Urinary bladder (tissue), 4 donors: Measurements from ENCODE around the gene TCEA2. TPM values are rescaled to one million over a fixed set of nuclear protein-coding genes. Genes with fewer than 3 reads are reported as not detected.

Experiments used
- DNase-seq: peaks from one replicate; pipeline ENCODE4 v3.0.0-alpha.2; 2015; ENCODE audit errors: extremely low spot score
- H3K27ac ChIP-seq: one replicate; pipeline ENCODE4 v1.5.1; 2013; ENCODE audit warnings: low read depth, mild to moderate bottlenecking, moderate library complexity
- H3K36me3 ChIP-seq: one replicate; pipeline ENCODE4 v1.6.1; 2013; ENCODE audit warnings: mild to moderate bottlenecking, moderate library complexity; ENCODE audit not compliant: insufficient read depth
- H3K4me1 ChIP-seq: one replicate; pipeline ENCODE4 v1.6.1; 2013; ENCODE audit warnings: mild to moderate bottlenecking, moderate library complexity; ENCODE audit not compliant: insufficient read depth
- H3K4me3 ChIP-seq: one replicate; pipeline ENCODE4 v1.5.1; 2013; ENCODE audit warnings: low read depth, low read length
- WGBS: extraction: QIAGEN DNeasy Blood & Tissue Kit; methylation state at CpG from one replicate; pipeline ENCODE4 v1.1.7; 2013; 5-methylcytosine and 5-hydroxymethylcytosine counted together
- polyA plus RNA-seq: library from polyadenylated mRNA; stranded (reverse); fragments of 200-250 nt; gene quantifications from one replicate; pipeline ENCODE4 v1.2.3, GENCODE V29; 2013
- total RNA-seq: library from RNA; depleted of rRNA; stranded (reverse); fragments of >200 nt; gene quantifications from one replicate; pipeline ENCODE4 v1.2.3, GENCODE V29; 2014
- donor health status: healthy with polysubstance abuse.
- donor health status: healthy.

TCEA2 gene
- total and polyA plus RNA-seq, 2 donors: 18.2 to 69.0 TPM

DNA sequence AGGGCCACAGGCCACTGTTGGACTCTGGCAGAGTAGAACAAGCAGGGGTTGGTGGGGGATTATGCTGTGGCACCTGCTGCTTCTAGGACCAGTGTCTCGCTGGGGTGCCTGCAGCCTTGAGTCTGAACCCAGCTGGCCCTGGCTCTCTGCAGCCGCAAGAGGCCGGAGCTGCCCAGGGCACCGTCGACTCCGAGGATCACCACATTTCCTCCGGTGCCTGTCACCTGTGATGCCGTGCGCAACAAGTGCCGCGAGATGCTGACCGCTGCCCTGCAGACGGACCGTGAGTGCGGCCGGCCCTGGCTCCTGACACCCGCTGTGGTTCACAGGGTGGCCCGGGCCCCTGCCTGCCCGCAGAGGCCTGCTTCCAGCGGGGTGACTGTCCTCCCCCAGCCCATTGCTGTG lies 6.2 kb downstream of the TCEA2 start:
- H3K4me3 ChIP-seq: no peak overlapping the region
- H3K4me1 ChIP-seq: no peaks in the 10 kb centered on the region
- 90% methylated on average over 20 of the region's 20 CpGs for WGBS
- no peaks in the 10 kb centered on the region for H3K36me3 ChIP-seq
- DNase-seq: no peak
- no peak overlapping the region for H3K27ac ChIP-seq

DNA sequence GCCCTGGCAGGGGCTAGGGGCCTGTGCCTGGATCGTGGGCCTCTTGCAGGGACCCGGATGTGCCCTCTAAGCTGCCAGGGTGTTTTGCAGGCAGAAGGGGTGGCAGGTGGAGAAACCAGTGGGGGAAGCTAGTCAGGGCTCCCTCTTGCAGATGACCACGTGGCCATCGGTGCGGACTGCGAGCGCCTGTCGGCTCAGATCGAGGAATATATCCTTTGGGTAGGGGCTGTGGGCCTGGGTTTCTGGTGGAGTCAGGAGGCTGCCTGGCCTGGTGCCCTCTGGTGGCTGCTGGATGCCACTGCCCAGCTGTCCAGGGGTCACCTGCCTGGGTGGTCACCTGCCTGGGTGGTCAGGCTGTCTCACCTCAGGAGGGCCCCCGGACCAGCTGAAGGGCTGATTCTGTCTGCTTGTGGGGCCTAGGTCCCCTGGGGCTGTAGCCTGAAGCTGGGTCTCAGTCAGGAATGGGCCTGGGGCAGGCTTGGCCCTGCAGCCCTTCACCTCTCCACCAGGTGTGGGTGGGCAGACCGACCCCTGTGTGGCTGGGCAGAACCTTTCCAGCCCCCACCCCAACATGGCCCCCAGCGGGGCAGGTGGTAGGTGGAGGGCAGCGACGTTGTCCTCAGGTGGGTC lies 6.7 kb downstream of the TCEA2 start:
- WGBS: 56% methylated on average over 14 of the region's 14 CpGs
- no peaks in the 10 kb centered on the region for H3K36me3 ChIP-seq
- no peaks in the 10 kb centered on the region for H3K4me1 ChIP-seq
- H3K27ac ChIP-seq: no peak overlapping the region
- no peak overlapping the region for H3K4me3 ChIP-seq
- no peak for DNase-seq

DNA sequence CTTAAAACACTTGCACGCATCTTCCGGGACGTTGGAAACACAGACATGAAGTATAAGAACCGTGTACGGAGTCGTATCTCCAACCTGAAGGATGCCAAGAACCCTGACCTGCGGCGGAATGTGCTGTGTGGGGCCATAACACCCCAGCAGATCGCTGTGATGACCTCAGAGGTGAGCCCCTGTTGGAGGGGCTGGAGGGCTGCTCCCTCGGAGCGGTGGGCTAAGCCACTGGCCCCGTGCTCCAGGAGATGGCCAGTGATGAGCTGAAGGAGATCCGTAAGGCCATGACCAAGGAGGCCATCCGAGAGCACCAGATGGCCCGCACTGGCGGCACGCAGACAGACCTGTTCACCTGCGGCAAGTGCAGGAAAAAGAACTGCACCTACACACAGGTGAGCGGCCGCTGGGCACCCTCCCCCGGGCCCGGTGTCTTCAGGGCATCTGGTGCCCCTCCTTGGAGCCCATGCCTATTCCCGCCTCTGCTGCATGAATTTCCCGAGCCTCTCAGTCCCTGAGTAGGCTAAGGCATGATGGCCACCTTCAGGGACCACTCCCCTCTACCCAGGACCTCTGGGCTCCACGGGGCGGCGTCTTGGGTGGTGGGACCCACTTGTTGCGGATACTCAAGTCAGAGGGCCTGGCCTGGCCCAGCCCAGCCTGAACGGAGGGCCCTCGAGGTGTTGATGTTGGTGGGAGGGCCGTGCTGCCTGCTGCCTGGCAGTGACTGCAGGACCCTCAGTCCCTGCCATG lies 7.4 kb downstream of the TCEA2 start:
- H3K36me3 ChIP-seq: no peaks in the 10 kb centered on the region
- 93% methylated on average over 31 of the region's 31 CpGs for WGBS
- no peak for DNase-seq

DNA sequence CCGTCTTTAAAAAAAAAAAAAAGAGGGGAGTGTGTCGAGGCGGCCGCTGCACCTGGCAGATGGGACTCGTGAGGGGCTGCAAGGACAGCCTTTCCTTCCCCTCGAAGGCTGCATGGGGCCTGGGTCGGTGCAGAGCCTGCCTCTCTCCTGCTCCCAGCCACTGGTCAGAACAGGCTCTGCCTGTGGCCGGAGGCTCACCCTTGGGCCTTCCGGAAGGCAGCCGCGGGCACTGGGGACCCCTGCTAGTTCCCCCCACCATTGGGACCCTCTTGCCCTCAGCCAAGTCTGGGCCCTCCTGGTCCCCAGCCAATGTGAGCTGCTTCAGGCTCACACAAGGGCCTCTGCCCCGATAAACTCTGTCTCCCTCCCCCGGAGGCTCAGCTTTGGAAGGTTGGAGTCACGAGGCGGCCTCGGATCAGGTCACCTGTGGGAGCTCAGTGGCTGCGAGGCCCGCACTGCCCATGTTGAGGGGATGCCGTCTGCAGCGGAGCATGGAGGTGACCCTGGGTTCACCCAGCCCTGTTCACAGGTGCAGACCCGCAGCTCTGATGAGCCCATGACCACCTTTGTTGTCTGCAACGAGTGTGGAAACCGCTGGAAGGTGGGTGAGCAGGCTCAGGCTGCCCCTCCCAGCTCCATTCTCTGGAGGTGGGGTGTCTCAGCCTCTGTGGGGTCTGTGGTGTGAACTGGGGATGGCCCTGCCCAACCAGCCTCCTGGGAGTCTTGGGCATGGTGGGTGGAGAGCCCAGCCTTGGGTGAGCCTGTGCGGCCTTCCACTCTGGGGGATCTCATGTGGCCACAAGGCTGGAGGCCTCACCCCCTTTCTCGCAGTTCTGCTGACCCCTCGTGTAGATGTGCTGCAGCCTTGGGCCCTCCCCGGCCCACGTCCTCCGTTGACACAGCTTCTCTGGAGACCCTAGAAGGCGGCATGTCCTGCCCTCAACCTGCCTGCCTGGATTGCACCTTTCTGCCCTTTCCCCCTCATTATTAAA lies 8.6 kb downstream of the TCEA2 start:
- 88% methylated on average over 30 of the region's 30 CpGs for WGBS
- Histone ChIP-seq H3K27ac (no peak overlapping the region), H3K4me3 (no peak overlapping the region), H3K4me1 (no peaks in the 10 kb centered on the region), H3K36me3 (no peaks in the 10 kb centered on the region)
- DNase-seq: no peak

More for the DNA sequence above, 7.4 kb downstream of the TCEA2 start:
- Histone ChIP-seq H3K27ac (no peak overlapping the region), H3K4me3 (no peak overlapping the region), H3K4me1 (no peaks in the 10 kb centered on the region)

DNA sequence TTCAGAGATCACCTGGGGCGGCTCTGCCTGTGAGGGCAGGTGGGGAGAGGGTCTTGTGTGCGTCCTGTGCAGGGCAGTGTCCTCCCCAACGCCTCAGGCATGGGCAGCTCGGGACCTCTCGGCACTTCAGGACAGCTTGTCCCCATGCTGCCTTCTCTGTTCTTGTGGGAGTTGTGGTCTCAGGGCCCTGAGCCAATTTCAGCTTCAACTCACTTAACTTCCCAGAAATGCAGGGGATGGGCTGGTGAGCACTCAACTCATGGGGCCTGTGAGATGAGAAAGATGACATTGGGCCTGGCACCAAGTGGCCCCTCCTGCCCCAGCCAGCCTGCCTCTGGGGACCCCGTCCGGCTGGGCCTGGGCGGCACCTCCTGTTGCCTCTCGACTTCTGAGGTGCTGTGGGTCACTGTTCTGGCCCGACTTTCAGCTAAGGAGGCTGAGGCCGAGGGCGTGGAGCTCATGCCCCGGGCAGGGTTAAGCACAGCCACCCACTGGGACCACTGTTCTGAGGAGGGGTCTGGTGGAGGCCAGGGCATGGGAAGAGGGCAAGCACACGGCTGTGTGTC lies 9.6 kb downstream of the TCEA2 start:
- H3K27ac ChIP-seq: no peak overlapping the region
- no peaks in the 10 kb centered on the region for H3K4me1 ChIP-seq
- no peaks in the 10 kb centered on the region for H3K36me3 ChIP-seq
- no peak overlapping the region for H3K4me3 ChIP-seq
- 84% methylated on average over 14 of the region's 14 CpGs for WGBS
- no peak for DNase-seq

DNA sequence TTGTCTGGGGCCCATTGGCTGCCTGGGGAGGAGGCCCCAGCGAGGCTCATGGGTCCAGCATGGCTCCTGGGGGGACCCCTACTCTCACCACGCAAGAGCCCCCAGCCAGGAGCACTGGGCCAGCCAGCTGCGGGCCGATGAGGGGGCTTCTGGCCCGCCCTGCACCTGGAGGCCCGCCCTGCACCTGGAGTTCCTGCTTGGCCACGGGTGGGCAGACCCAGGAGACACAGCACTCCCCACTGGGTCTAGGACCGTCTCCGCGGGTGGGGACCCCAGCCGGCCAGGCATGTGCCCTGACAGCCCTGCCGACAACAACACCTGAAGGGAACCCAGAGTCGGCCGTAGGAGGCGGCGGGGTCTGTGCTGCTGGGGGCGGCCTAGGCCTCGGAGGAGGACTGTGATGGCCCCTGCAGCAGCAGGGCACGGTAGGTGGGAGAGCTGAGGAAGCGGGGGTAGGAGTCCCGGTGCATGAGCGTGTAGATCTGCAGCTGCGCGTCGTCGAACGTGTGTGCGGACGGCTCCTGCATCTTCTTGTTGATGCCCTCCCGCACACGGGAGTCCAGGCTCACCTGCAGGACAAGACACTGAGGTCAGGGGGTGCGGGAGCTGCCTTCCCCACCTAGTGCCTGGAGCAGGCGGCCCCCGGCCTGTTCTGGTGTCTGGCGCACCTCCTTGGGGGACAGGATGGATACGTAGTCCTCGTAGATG lies 10.6 kb downstream of the TCEA2 start:
- Histone ChIP-seq H3K4me1 (peaks cover under 1% of the 10 kb centered on the region), H3K4me3 (no peak overlapping the region), H3K36me3 (no peaks in the 10 kb centered on the region), H3K27ac (no peak overlapping the region)
- no peak for DNase-seq
- WGBS: 91% methylated on average over 37 of the region's 37 CpGs

DNA sequence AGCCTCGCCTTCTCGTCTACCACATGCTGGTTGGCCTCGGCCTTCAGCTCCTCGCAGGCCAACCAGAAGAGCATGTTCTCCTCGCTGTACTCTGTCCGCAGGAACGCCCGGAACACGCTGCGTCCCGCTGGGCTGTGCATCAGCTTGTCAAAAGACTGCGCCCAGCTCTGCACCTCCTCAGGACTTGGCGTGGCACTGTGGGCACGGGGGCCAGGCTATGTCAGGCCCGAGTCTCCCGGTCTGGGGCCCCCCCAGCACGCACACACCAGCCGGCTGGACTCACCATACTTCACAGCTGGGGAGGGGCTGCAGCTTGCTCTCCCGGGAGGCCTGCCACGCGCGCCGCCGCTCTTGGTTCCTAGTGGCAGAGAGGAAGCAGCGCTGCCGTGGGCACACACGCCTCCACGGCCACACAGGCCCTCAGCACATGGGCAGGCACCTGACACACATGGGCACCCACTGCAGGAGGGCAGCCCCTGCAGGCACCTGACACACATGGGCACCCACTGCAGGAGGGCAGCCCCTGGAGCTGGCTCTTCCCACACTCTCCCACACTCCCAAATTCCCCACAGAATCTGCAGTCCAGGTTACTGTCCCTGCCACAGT lies 11.3 kb downstream of the TCEA2 start:
- no peak overlapping the region for H3K27ac ChIP-seq
- no peak for DNase-seq
- WGBS: 89% methylated on average over 28 of the region's 28 CpGs
- H3K36me3 ChIP-seq: no peaks in the 10 kb centered on the region
- H3K4me3 ChIP-seq: no peak overlapping the region
- peaks cover 2% of the 10 kb centered on the region for H3K4me1 ChIP-seq

DNA sequence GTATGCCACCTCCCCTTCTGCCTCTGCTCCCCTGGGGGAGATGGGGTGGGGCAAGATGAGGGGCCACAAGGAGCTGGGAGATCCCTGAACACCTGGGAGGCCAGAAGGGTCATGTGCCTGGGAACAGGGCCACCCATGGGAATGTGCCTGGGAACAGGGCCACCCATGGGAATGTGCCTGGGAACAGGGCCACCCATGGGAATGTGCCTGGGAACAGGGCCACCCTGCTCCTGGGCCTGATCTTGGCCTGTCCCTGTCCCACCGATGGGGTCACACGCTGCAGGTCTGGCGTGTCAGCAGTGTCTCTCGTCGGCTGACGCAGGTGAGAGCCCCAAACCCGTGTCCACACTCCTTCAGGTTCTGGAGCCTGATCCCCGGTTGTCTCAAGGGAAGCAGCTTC lies 12.0 kb downstream of the TCEA2 start:
- no peak for DNase-seq
- Histone ChIP-seq H3K4me1 (peaks cover 2% of the 10 kb centered on the region), H3K27ac (no peak overlapping the region), H3K4me3 (no peak overlapping the region), H3K36me3 (no peaks in the 10 kb centered on the region)
- WGBS: 92% methylated on average over 8 of the region's 8 CpGs

DNA sequence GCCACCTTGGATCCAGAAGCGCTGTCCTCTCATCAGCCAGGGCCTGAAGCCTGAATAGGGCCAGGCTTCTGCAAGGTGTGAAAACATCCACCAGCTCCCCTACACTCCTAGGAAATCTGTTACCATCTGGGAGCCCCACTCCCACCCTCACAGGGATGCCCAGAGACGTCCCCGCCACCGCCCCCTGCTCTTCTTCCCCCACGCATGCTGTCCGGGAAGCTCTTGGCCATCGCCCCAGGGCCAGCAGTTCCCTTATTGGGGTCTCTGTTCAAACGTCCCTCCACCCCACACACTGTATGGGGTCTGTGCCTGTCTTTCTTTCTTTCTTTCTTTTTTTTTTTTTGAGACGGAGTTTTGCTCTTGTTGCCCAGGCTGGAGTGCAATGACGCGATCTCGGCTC lies 12.6 kb downstream of the TCEA2 start:
- Histone ChIP-seq H3K4me1 (peaks cover 2% of the 10 kb centered on the region), H3K36me3 (no peaks in the 10 kb centered on the region), H3K4me3 (no peak overlapping the region), H3K27ac (no peak overlapping the region)
- no peak for DNase-seq
- 92% methylated on average over 12 of the region's 12 CpGs for WGBS

DNA sequence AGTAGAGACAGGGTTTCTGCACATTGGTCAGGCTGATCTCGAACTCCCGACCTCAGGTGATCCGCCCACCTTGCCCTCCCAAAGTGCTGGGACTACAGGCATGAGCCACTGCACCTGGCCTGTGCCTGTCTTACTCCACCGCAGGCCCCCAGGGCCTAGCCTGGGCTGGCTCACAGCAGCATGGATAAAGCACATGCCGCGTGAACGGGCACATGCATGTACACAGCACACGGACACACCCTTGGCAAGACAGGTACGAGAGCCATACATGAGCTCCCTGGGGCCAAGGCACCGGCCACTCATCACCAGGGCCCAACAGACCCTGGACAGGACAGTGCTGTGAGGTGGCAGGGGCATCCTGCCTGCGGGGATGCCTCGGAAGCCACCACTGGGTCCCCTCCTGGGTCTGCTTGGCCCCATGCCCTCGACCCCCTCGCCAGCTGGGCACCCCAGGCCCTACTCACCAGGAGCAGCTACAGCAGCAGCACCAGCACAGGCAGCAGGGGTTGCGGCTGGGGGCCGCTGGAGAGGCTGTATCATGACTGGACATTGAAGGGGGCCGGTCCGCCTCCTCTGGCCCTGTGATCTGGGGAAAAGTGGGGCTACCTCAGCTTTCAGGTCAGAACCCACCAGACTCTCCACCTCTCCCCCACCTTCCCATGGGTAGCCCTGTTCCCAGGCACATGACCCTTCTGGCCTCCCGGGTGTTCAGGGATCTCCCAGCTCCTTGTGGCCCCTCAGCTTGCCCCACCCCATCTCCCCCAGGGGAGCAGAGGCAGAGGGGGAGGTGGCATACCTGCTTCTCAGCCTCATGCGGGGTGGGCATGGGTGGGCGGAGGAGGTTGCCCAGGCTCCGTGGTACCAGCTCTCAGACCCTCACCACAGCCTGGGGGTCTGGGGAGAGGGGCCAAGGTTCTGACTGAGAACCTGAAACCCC lies 13.3 kb downstream of the TCEA2 start:
- Histone ChIP-seq H3K27ac (no peak overlapping the region), H3K36me3 (no peaks in the 10 kb centered on the region), H3K4me3 (no peak overlapping the region), H3K4me1 (peaks cover 2% of the 10 kb centered on the region)
- DNase-seq: no peak
- 94% methylated on average over 20 of the region's 22 CpGs for WGBS

DNA sequence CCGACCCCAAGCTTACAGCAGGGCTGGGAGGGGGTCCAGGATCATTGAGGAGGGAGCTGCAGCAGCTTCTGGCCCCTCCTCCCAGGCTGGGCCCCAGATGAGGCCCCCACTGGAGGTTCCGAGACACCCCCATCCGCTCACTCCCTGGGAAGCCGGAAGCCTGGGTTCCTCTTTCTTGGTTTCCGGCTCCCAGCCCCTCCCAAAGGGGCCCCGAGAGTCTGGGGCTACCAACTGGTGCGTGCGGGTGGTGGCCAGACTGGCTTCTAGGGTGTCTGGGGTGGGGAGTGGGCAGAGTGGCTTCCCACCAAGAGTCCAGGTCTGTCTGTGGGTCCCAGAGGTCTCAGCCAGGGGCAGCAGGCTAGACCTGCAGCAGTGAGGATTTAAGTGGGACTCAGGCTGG lies 14.1 kb downstream of the TCEA2 start:
- 83% methylated on average over 8 of the region's 8 CpGs for WGBS
- H3K27ac ChIP-seq: no peak overlapping the region
- H3K4me1 ChIP-seq: peaks cover 2% of the 10 kb centered on the region
- no peaks in the 10 kb centered on the region for H3K36me3 ChIP-seq
- no peak overlapping the region for H3K4me3 ChIP-seq
- DNase-seq: no peak

DNA sequence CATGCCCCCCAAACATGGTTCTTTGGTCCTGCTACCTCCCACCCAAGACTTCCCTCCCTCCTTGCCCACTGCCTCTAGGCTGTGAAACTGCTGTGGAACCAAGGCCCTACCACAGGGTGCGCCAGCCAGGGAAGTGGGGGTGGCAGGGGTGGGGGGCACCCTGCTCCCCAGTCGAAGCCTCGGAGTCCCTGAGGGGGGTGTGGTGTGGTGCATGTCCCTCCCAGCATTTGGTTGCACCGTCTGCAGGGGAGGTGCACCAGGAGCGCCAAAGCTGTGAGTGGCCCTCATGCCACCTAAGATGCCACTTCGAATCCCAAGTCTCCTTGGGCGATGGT lies 14.5 kb downstream of the TCEA2 start:
- Histone ChIP-seq H3K27ac (no peak overlapping the region), H3K4me3 (no peak overlapping the region), H3K4me1 (peaks cover 2% of the 10 kb centered on the region), H3K36me3 (no peaks in the 10 kb centered on the region)
- 75% methylated on average over 7 of the region's 7 CpGs for WGBS
- no peak for DNase-seq
